Body of pancreas (tissue), 4 donors: ENCODE measurements around the gene PLA2G4B. TPM values are rescaled to one million over a fixed set of nuclear protein-coding genes. Genes with fewer than 3 reads are reported as not detected.
A peak's percentile ranks its signal among the peaks of the same experiment; 100 is the strongest.

ENCODE experiments used
- ATAC-seq: fragments of 150-250 bp; one replicate; pipeline ENCODE4 v1.9.1; 2016
- DNase-seq, 4 donors: peaks; one replicate each; pipeline ENCODE4 v3.0.0-alpha.2; 2019
- H3K27ac ChIP-seq, 4 donors: fragments of 200-600 bp; sonication (generic); 1 replicate in 3 of 4; 2 replicates in 1 of 4; pipeline versions ENCODE4 v1.5.1 to v1.6.1; 2016 to 2019; ENCODE audit warnings: mild to moderate bottlenecking in 1 of 4, mixed read lengths in 1 of 4, moderate library complexity in 1 of 4
- H3K27me3 ChIP-seq, 2 donors: fragments of 200-600 bp; sonication (generic); one replicate each; pipeline ENCODE4 v1.6.0; 2016; ENCODE audit warnings: mild to moderate bottlenecking in 1 of 2
- H3K36me3 ChIP-seq, 2 donors: fragments of 200-600 bp; sonication (generic); replicated peaks in 1 of 2; 2 replicates each; pipeline ENCODE4 v1.5.1; 2016; ENCODE audit warnings: low read depth in 2 of 2; ENCODE audit not compliant: insufficient read depth in 1 of 2
- H3K4me1 ChIP-seq: fragments of 200-600 bp; sonication (generic); one replicate; pipeline ENCODE4 v1.6.0; 2016
- H3K4me3 ChIP-seq, 2 donors: fragments of 200-600 bp; sonication (generic); 1 replicate in 1 of 2; 2 replicates in 1 of 2; pipeline ENCODE4 v1.5.1; 2016 to 2019
- H3K9me3 ChIP-seq, 3 donors: fragments of 200-600 bp; sonication (generic); 1 replicate in 2 of 3; 2 replicates in 1 of 3; pipeline ENCODE4 v1.5.1; 2016
- CTCF ChIP-seq, 7 experiments: fragments of 450-650 bp in 4 of 7; fragments of 200-600 bp in 3 of 7; sonication (generic) in 3 of 7; IDR thresholded peaks; one replicate each; pipeline ENCODE4 v1.5.1; 2016 to 2019; ENCODE audit warnings: antibody characterized with exemption in 7 of 7
- POLR2A ChIP-seq, 3 donors: fragments of 450-650 bp; IDR thresholded peaks; one replicate each; pipeline ENCODE4 v1.6.1; 2016; ENCODE audit warnings: antibody characterized with exemption in 3 of 3, mild to moderate bottlenecking in 2 of 3
- WGBS, 2 donors: methylation state at CpG; one replicate each; pipeline ENCODE4 v1.1.5; 2017; 5-methylcytosine and 5-hydroxymethylcytosine counted together
- intact Hi-C: fragments of 100-400 bp; cut with DNase I; formaldehyde crosslinking; loops from one replicate; pipeline ENCODE4 v1.15.1; 2023
- total RNA-seq, 2 donors: library from RNA; depleted of rRNA; stranded (reverse); fragments of >200 nt; gene quantifications; one replicate each; pipeline ENCODE4 v1.1.0, GENCODE V29; 2016

PLA2G4B gene
- total RNA-seq, 2 donors from 2014 or later, result 17.4 to 18.1 TPM

- intact Hi-C loops, result no loop called here
- no peak overlapping the region for H3K27ac ChIP-seq
- ATAC-seq, result no peak
- H3K9me3 ChIP-seq, result no peaks in the 10 kb centered on the region
- H3K36me3 ChIP-seq, result no peaks in the 10 kb centered on the region
- no peak overlapping the region for H3K4me3 ChIP-seq
- H3K4me1 ChIP-seq, result peaks cover 19% of the 10 kb centered on the region
- no peak for TF ChIP-seq POLR2A (IDR thresholded peaks at IDR 0.05)
- TF ChIP-seq CTCF (IDR thresholded peaks at IDR 0.05), result no peak
- DNase-seq, result no peak
- 93 to 98% methylated on average over 5 to 10 of the region's 10 CpGs for WGBS, 2 donors
- no peaks in the 10 kb centered on the region for H3K27me3 ChIP-seq
Observed at GRCh38 chr15:41880156-41880877, 41.7 kb downstream of the PLA2G4B start.

DNA sequence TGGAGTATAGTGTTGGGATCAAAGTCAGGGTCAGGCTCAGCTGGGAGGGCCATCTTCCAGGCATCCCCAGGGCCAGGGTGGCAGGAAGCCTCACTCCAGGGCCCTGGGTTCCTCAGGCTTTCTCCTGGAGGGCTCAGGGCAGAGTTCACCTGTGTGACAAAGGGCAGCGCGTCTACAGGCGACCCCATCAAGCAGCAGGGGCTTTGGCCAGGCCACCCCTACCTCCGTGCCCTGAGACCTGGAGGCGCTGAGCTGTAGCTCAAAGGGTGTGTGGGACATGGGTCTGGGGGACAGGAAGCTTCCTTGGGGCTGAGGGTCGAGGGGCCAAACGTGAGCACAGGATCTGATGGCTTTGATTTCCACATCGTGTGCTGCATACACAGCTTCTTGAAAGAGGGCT lies 42.4 kb downstream of the PLA2G4B start:
- H3K4me3 ChIP-seq, result no peak overlapping the region
- WGBS, 2 donors, result 94 to 95% methylated on average over 5 to 8 of the region's 8 CpGs
- intact Hi-C loops, result no loop called here
- H3K27me3 ChIP-seq, result no peaks in the 10 kb centered on the region
- TF ChIP-seq POLR2A (IDR thresholded peaks at IDR 0.05), result no peak
- TF ChIP-seq CTCF (IDR thresholded peaks at IDR 0.05), result no peak
- no peaks in the 10 kb centered on the region for H3K9me3 ChIP-seq
- ATAC-seq (no peak), DNase-seq (no peak)
- peaks cover 19% of the 10 kb centered on the region for H3K4me1 ChIP-seq
- H3K27ac ChIP-seq, result no peak overlapping the region
- no peaks in the 10 kb centered on the region for H3K36me3 ChIP-seq

DNA sequence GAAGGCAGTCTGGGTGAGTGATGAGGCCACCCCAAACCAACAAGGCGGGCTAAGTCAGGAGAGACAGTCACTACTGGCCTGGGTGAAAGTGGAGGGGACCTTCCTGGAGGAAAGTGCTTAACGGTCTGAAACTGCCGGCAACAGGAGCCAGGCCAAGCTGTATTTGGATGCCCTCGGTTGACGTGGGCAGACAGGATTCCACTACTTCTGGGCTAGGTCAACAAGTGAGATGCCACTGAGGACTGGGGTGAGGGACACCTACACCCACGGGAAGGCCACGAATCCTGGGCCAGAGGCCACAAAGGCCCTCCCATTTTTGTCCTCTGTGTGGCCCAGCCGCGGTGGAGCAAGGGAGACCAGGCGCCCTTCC lies 42.9 kb downstream of the PLA2G4B start:
- Histone ChIP-seq H3K4me3 (no peak overlapping the region), H3K9me3 (no peaks in the 10 kb centered on the region), H3K36me3 (no peaks in the 10 kb centered on the region), H3K4me1 (peaks cover 19% of the 10 kb centered on the region), H3K27ac (no peak overlapping the region), H3K27me3 (no peaks in the 10 kb centered on the region)
- DNase-seq (no peak), ATAC-seq (peak; percentile 5)
- intact Hi-C loops, result no loop called here
- 52 to 74% methylated on average over 3 to 10 of the region's 10 CpGs for WGBS, 2 donors
- TF ChIP-seq POLR2A (IDR thresholded peaks at IDR 0.05), result no peak
- no peak for TF ChIP-seq CTCF (IDR thresholded peaks at IDR 0.05)

- Histone ChIP-seq H3K27me3 (no peaks in the 10 kb centered on the region), H3K36me3 (no peaks in the 10 kb centered on the region), H3K27ac (no peak overlapping the region), H3K9me3 (no peaks in the 10 kb centered on the region), H3K4me1 (peaks cover 19% of the 10 kb centered on the region), H3K4me3 (no peak overlapping the region)
- 11 to 20% methylated on average over 3 to 61 of the region's 81 CpGs for WGBS, 2 donors
- DNase-seq (peak; percentile 32 to 66 (median 58)), ATAC-seq (peak; percentile 64)
- no peak for TF ChIP-seq POLR2A (IDR thresholded peaks at IDR 0.05)
- no peak for TF ChIP-seq CTCF (IDR thresholded peaks at IDR 0.05)
- intact Hi-C loops, result no loop called here
Observed at GRCh38 chr15:41881920-41882688, 43.5 kb downstream of the PLA2G4B start.
